ENCODE results near the gene SOX2.
"Not testable (repeated sequence)": the region's sequence is repeated elsewhere in the genome, so short reads cannot be mapped to it uniquely, and the experiment has no call there.

SOX2 gene

GRCh38 chr3:181757694-181758306, 46.1 kb downstream of the SOX2 start:
- no peak for DNase-seq

DNA sequence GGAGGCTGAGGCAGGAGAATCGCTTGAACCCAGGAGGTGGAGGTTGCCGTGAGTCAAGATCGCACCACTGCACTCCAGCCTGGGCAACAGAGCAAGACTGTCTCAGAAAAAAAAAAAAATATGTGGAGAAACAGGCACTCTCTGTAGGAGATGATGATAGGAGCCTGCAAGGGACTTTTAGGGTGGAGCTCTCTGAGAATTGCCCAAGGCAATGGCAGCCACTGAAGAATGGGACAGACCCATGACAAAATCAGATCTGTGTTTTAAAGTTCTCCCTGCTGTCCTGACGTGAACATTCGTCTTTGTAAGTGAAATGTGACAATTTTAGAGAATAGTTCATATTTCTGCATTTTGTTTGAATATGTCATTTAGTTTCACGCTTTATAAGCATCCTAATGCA, 50.2 kb downstream of the SOX2 start:
- no peak for DNase-seq

- DNase-seq, result not testable (repeated sequence)
These were observed 52.3 kb downstream of the SOX2 start for GRCh38 chr3:181764033-181764432.

Data from right kidney (tissue), 1 donor.